H9 (cell line): ENCODE measurements around the gene PRELID1. TPM values are rescaled to one million over a fixed set of nuclear protein-coding genes. Genes with fewer than 3 reads are reported as not detected.

Experiments
- DNase-seq: peaks from one replicate; pipeline ENCODE4 v3.0.0-alpha.2; 2017
- H2AFZ ChIP-seq: one replicate; pipeline ENCODE4 v1.6.1; 2013; ENCODE audit warnings: mild to moderate bottlenecking, low read length, control low read depth, moderate library complexity
- H2AK5ac ChIP-seq: 2 replicates; pipeline ENCODE4 v1.6.1; 2013; ENCODE audit warnings: low read length, control low read depth, mixed read lengths; ENCODE audit not compliant: insufficient read length
- H2BK120ac ChIP-seq: one replicate; pipeline ENCODE4 v1.6.1; 2013; ENCODE audit warnings: low read depth, mild to moderate bottlenecking, low read length, control low read depth, inconsistent platforms; ENCODE audit not compliant: poor library complexity, severe bottlenecking
- H2BK12ac ChIP-seq: 2 replicates; pipeline ENCODE4 v1.6.1; 2013; ENCODE audit warnings: low read length, control low read depth, mixed read lengths, low read depth; ENCODE audit not compliant: insufficient read length
- H2BK15ac ChIP-seq: 2 replicates; pipeline ENCODE4 v1.6.1; 2013; ENCODE audit warnings: low read depth, low read length, control low read depth
- H2BK20ac ChIP-seq: one replicate; pipeline ENCODE4 v1.6.1; 2013; ENCODE audit warnings: low read depth, mild to moderate bottlenecking, low read length, control low read depth, inconsistent platforms; ENCODE audit not compliant: poor library complexity, severe bottlenecking
- H2BK5ac ChIP-seq: 2 replicates; pipeline ENCODE4 v1.6.1; 2013; ENCODE audit warnings: low read length, control low read depth, mixed read lengths; ENCODE audit not compliant: insufficient read length
- H3K14ac ChIP-seq: 2 replicates; pipeline ENCODE4 v1.6.1; 2013; ENCODE audit warnings: low read length, control low read depth; ENCODE audit not compliant: insufficient read depth
- H3K18ac ChIP-seq: 2 replicates; pipeline ENCODE4 v1.6.1; 2013; ENCODE audit warnings: low read depth, mild to moderate bottlenecking, mixed read lengths, low read length, control low read depth; ENCODE audit not compliant: insufficient read length
- H3K23ac ChIP-seq: 2 replicates; pipeline ENCODE4 v1.6.1; 2013; ENCODE audit warnings: low read length, control low read depth, mixed read lengths, low read depth; ENCODE audit not compliant: insufficient read length
- H3K23me2 ChIP-seq: 2 replicates; pipeline ENCODE4 v1.6.1; 2013; ENCODE audit warnings: low read depth, mild to moderate bottlenecking, mixed read lengths, low read length, control low read depth; ENCODE audit not compliant: insufficient read length, poor library complexity, severe bottlenecking
- H3K27ac ChIP-seq: 2 replicates; pipeline ENCODE4 v1.5.1; 2013; ENCODE audit warnings: low read length, control low read depth, mixed read lengths, low read depth; ENCODE audit not compliant: insufficient read length
- H3K27me3 ChIP-seq: 2 replicates; pipeline ENCODE4 v1.6.1; 2013; ENCODE audit warnings: low read length, control low read depth, inconsistent platforms; ENCODE audit not compliant: insufficient read depth
- H3K4ac ChIP-seq: 2 replicates; pipeline ENCODE4 v1.6.1; 2013; ENCODE audit warnings: low read depth, mild to moderate bottlenecking, control low read depth, inconsistent platforms, low read length, moderate library complexity
- H3K4me1 ChIP-seq: 2 replicates; pipeline ENCODE4 v1.6.1; 2013; ENCODE audit warnings: low read length, control low read depth, inconsistent platforms; ENCODE audit not compliant: insufficient read depth
- H3K4me2 ChIP-seq: 2 replicates; pipeline ENCODE4 v1.6.1; 2013; ENCODE audit warnings: low read length, control low read depth, mixed read lengths; ENCODE audit not compliant: insufficient read length, insufficient read depth
- H3K56ac ChIP-seq: 2 replicates; pipeline ENCODE4 v1.6.1; 2013; ENCODE audit warnings: low read depth, mild to moderate bottlenecking, mixed read lengths, low read length, control low read depth; ENCODE audit not compliant: insufficient read length
- H3K79me1 ChIP-seq: 2 replicates; pipeline ENCODE4 v1.6.1; 2013; ENCODE audit warnings: low read depth, mild to moderate bottlenecking, moderate library complexity, low read length, control low read depth, inconsistent platforms; ENCODE audit not compliant: insufficient read depth, poor library complexity, severe bottlenecking
- H3K79me2 ChIP-seq: 2 replicates; pipeline ENCODE4 v1.6.1; 2013; ENCODE audit warnings: low read length, control low read depth, inconsistent platforms; ENCODE audit not compliant: insufficient read depth
- H3K9ac ChIP-seq: 2 replicates; pipeline ENCODE4 v1.6.1; 2013; ENCODE audit warnings: low read length, control low read depth, mixed read lengths; ENCODE audit not compliant: insufficient read length; ENCODE audit errors: extremely low read depth
- H3K9me3 ChIP-seq: one replicate; pipeline ENCODE4 v1.6.1; 2013; ENCODE audit warnings: low read depth, low read length, inconsistent platforms; ENCODE audit not compliant: control insufficient read depth
- H3T11ph ChIP-seq: one replicate; pipeline ENCODE4 v1.6.1; 2013; ENCODE audit warnings: mild to moderate bottlenecking, low read length, control low read depth, inconsistent platforms
- H4K20me1 ChIP-seq: one replicate; pipeline ENCODE4 v1.6.1; 2013; ENCODE audit not compliant: control insufficient read depth, insufficient read length, insufficient read depth
- H4K5ac ChIP-seq: 2 replicates; pipeline ENCODE4 v1.6.1; 2013; ENCODE audit warnings: low read depth, mild to moderate bottlenecking, mixed read lengths, low read length, control low read depth; ENCODE audit not compliant: insufficient read length
- H4K8ac ChIP-seq: replicated peaks from 2 replicates; pipeline ENCODE4 v1.6.1; 2013; ENCODE audit warnings: low read length, control low read depth, mixed read lengths, low read depth; ENCODE audit not compliant: insufficient read length
- H4K91ac ChIP-seq: 2 replicates; pipeline ENCODE4 v1.6.1; 2013; ENCODE audit warnings: low read depth, mild to moderate bottlenecking, moderate library complexity, mixed read lengths, low read length, control low read depth; ENCODE audit not compliant: insufficient read length
- H3K27ac Mint-ChIP-seq, 3 experiments: 2 replicates in 2 of 3; 3 replicates in 1 of 3; pipeline ENCODE4 v1.8.0; 2020 to 2021; ENCODE audit warnings: mixed read lengths in 3 of 3, mild to moderate bottlenecking in 1 of 3, moderate library complexity in 1 of 3
- H3K27me3 Mint-ChIP-seq: 2 replicates; pipeline ENCODE4 v1.8.0; 2021; ENCODE audit warnings: low read depth, mild to moderate bottlenecking, moderate library complexity, mixed read lengths
- H3K36me3 Mint-ChIP-seq, 3 experiments: 2 replicates in 2 of 3; 3 replicates in 1 of 3; pipeline ENCODE4 v1.8.0; 2020 to 2021; ENCODE audit warnings: low read depth in 3 of 3, mixed read lengths in 3 of 3; ENCODE audit not compliant: insufficient read depth in 1 of 3
- H3K4me1 Mint-ChIP-seq, 2 experiments: 2 replicates each; pipeline ENCODE4 v1.8.0; 2020; ENCODE audit warnings: mixed read lengths in 2 of 2
- H3K4me3 Mint-ChIP-seq, 2 experiments: 2 replicates in 1 of 2; 3 replicates in 1 of 2; pipeline ENCODE4 v1.8.0; 2020 to 2021; ENCODE audit warnings: mild to moderate bottlenecking in 2 of 2, mixed read lengths in 2 of 2, moderate library complexity in 1 of 2
- H3K9me3 Mint-ChIP-seq, 2 experiments: 2 replicates in 1 of 2; 3 replicates in 1 of 2; pipeline ENCODE4 v1.8.0; 2020; ENCODE audit warnings: mild to moderate bottlenecking in 2 of 2, mixed read lengths in 2 of 2, moderate library complexity in 1 of 2
- CTCF ChIP-seq: fragments of 200-600 bp; sonication (generic); conservative IDR thresholded peaks from 3 replicates; pipeline ENCODE4 v1.8.0; 2021; ENCODE audit warnings: antibody characterized with exemption, mild to moderate bottlenecking
- WGBS: extraction: QIAGEN DNeasy Blood & Tissue Kit; methylation state at CpG from one replicate; pipeline ENCODE4 v1.1.7; 2013; ENCODE audit warnings: missing lambda C conversion rate, low lambda C conversion rate, mixed read lengths; ENCODE audit not compliant: insufficient read length; ENCODE audit errors: extremely low coverage; 5-methylcytosine and 5-hydroxymethylcytosine counted together
- total RNA-seq: library from RNA; stranded (reverse); gene quantifications from 2 replicates; pipeline ENCODE4 v1.2.1, GENCODE V29; 2021

PRELID1 gene
- total RNA-seq, 1 experiment from 2014 or later = 213 TPM

GRCh38 chr5:177343777-177344176 lies 40.2 kb downstream of the PRELID1 start:
- Mint-ChIP-seq H3K4me3 (no peak overlapping the region), H3K27ac (no peak overlapping the region), H3K9me3 (no peaks in the 10 kb centered on the region), H3K4me1 (peaks cover 0 to 11% of the 10 kb centered on the region in 2 experiments; a peak in 2 of 4 replicates), H3K27me3 (no peaks in the 10 kb centered on the region; the same call in 1 of the 2 replicates), H3K36me3 (peaks cover 10 to 37% (median 35%) of the 10 kb centered on the region in 3 experiments; a peak in 6 of 7 replicates)
- H3K18ac ChIP-seq = no peak overlapping the region
- WGBS = no CpG with 5 or more reads among the region's 6 CpGs
- H3K79me1 ChIP-seq = no peaks in the 10 kb centered on the region
- no peak overlapping the region for H2BK15ac ChIP-seq
- no peak overlapping the region for H3K56ac ChIP-seq
- no peak overlapping the region for H2AK5ac ChIP-seq
- no peaks in the 10 kb centered on the region for H3K9me3 ChIP-seq
- no peak overlapping the region for H4K5ac ChIP-seq
- peaks cover 7% of the 10 kb centered on the region; the same call in 1 of the 2 replicates for H3K79me2 ChIP-seq
- H4K8ac ChIP-seq = no peak overlapping the region
- no peak overlapping the region for H2BK20ac ChIP-seq
- H3K27me3 ChIP-seq = no peaks in the 10 kb centered on the region
- no peaks in the 10 kb centered on the region for H3K23me2 ChIP-seq
- H3K4me2 ChIP-seq = no peak overlapping the region
- H2BK120ac ChIP-seq = no peak overlapping the region
- H2AFZ ChIP-seq = no peak overlapping the region
- H2BK12ac ChIP-seq = no peak overlapping the region
- no peak overlapping the region for H3K4ac ChIP-seq
- H3K4me1 ChIP-seq = peaks cover 6% of the 10 kb centered on the region; the same call in 1 of the 2 replicates
- H4K20me1 ChIP-seq = no peaks in the 10 kb centered on the region
- H3K14ac ChIP-seq = no peak overlapping the region
- no peak for DNase-seq
- H3K9ac ChIP-seq = no peak overlapping the region
- no peak for TF ChIP-seq CTCF
- H3K27ac ChIP-seq = no peak overlapping the region
- H3T11ph ChIP-seq = no peak overlapping the region
- no peak overlapping the region for H2BK5ac ChIP-seq
- H3K23ac ChIP-seq = no peak overlapping the region
- H4K91ac ChIP-seq = no peak overlapping the region
